IPS-NIHi7 (cell line): ENCODE data around the gene MAP7.
A peak's percentile ranks its signal among the peaks of the same experiment; 100 is the strongest.
"Not testable (repeated sequence)": the region's sequence is repeated elsewhere in the genome, so short reads cannot be mapped to it uniquely, and the experiment has no call there.

Experiments
- DNase-seq: peaks from one replicate; pipeline ENCODE4 v3.0.0; 2012; ENCODE audit warnings: mixed read lengths; ENCODE audit errors: extremely low spot score

Gene MAP7

DNA sequence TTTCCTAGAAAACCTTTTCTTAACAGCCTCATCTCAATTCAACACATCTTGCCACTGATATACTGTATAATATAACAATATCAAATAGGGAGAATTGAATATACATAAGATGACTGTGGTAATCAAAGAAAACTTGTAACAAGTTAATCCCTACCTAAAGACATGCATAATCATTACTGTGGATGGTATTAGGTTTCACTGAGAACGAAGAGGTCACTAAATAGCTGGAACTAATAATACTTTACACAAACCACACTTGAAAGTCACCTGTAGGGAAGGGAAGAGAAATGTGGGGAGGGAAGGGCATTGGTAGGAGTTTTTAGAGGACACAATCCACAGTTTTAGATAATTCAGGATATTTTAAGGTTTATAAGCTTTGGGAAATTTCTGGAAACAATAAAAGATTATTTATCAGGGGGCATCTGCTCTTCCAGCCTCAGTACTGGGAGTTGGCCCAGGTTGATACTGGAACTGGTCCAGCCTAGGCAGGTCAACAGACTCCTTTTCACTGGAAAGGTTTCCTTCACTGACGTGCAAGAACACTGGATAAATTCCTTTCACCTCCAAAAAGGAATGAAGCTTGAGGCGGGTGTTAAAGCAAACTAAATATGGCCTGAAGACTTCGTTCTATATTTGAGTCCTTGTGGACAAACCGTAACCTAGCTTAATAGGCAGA lies 44.0 kb downstream of the MAP7 start:
- no peak for DNase-seq

- no peak for DNase-seq
Measured at GRCh38 chr6:136503303-136504029, 46.8 kb downstream of the MAP7 start.

DNA sequence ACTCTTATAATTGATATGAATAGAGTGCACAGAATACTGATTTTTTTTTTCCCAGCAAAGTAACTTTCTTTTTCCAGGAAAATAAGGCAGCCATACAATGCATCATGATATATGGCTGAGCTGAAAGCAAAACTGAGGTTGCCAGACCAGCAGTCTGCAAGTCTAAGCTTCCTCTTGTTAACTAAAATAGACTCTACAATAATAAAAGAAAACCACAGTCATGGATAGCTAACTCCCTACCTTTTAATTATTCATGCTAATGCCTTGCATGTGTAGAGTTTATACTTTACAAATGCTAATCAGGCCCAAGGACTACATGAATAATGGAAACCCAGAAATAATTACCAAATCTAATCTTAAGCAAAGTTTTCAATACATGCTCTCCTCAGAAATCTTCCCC lies 47.4 kb downstream of the MAP7 start:
- no peak for DNase-seq

DNA sequence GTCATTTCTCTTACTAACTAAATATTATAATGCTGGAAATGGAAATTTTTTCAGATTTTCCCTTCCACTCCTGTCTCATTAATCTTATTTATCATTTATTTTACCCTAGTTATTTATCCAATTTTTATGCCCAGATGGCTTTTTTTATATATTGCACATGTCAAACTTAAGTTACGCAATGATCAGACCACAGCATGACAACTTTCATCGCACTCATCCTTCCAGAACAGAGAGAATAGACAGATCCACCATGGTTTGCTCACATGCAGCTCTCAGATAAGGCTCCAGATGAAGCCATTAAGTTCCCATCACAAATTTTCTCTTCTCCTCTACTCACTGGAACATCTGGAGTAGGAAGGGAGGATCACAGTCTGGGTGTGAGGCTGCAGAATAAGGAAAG lies 48.7 kb downstream of the MAP7 start:
- DNase-seq: no peak

- peak; percentile 24 for DNase-seq
Measured at GRCh38 chr6:136501096-136501495, 49.1 kb downstream of the MAP7 start.

GRCh38 chr6:136500414-136500813 lies 49.8 kb downstream of the MAP7 start:
- no peak for DNase-seq

DNA sequence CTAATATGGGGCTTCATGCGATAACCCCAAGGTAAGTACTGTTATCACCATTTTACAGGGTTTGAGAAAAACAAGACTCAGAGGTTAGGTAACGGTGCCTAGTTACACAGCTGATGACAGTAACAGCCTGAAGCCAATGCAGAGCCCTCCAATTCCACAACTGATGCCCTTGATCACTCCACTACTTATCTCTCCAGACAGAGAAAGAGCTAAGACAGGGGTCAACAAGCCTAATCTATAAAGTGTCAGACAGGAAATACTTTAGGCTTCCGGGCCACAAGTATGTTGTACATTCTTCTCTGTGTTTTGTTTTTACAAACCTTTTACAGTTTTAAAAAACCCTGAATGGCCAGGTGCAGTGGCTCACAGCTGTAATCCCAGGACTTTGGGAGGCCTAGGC lies 50.9 kb downstream of the MAP7 start:
- DNase-seq: no peak

DNA sequence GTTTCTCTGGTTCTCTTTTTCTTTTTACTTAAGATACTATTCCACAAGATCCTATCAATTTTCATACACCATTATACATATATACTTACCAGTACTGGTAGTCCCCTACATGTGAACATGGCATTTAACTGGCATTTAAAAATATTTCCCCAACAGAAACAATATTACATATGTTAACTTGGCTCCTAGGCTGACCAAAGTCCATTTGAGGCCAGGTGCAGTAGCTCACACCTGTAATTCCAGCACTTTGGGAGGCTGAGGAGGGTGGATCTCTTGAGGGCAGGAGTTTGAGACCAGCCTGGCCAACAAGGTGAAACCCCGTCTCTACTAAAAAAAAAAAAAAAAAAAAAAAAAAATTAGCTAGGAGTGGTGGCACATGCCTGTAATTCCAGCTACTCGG lies 53.8 kb downstream of the MAP7 start:
- not testable (repeated sequence) for DNase-seq

DNA sequence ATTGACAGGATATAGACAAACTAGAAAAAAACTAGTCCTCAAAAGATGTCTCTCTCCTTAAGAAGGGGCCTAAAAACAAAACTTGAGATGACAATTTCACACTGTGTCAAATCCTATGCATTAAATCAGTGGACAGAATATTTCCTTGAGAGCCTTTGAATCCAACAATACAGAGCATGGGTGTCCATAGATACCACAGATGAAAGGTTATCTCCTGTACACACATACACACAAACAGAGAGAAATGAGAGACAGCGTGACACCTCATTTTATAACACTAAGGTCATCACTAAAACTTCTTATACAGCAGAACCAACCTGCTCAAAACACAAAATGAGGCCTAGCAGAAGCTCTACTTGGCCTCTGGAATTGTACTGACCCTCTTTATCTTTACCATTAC lies 55.5 kb downstream of the MAP7 start:
- no peak for DNase-seq

DNA sequence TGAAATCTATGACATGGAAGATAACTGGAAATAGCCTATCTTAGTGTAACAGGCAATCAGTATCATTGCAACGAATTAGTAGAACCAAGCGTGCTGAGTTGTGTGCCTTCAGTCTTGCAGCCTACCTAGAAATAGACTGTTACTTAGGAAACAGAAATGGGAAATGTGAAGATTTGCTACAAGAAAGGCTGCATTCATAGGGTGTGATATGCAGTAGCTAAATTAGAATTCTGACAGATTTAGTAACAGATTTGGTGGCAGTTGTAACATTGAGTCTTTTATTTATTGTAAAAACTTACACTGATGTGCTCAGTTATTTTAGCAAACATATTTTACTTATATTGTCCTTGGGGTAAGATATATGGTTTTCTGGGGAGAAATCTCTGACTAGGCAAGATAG lies 56.2 kb downstream of the MAP7 start:
- no peak for DNase-seq

GRCh38 chr6:136492409-136492808 lies 57.8 kb downstream of the MAP7 start:
- no peak for DNase-seq

GRCh38 chr6:136491754-136492153 lies 58.5 kb downstream of the MAP7 start:
- no peak for DNase-seq

- no peak for DNase-seq
Measured at GRCh38 chr6:136491251-136491650, 59.0 kb downstream of the MAP7 start.

DNA sequence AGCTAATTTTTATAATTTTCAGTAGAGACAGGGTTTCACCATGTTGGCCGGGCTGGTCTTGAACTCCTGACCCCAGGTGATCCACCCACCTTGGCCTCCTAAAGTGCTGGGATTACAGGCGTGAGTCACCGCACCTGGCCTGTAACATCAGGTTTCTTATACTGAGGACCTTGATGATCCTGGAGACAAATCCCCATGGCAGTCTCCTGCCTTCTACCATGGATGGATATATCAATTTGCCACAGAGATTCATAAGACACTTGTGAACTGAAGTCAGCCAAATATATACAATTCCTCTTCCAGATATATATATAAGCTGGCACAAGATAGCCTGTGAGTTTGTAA lies 60.6 kb downstream of the MAP7 start:
- not testable (repeated sequence) for DNase-seq

GRCh38 chr6:136487759-136488425 lies 62.3 kb downstream of the MAP7 start:
- no peak for DNase-seq

GRCh38 chr6:136486357-136486756 lies 63.9 kb downstream of the MAP7 start:
- no peak for DNase-seq

- DNase-seq: no peak
Measured at GRCh38 chr6:136483906-136484305, 66.3 kb downstream of the MAP7 start.

- not testable (repeated sequence) for DNase-seq
Measured at GRCh38 chr6:136483005-136483404, 67.2 kb downstream of the MAP7 start.

DNA sequence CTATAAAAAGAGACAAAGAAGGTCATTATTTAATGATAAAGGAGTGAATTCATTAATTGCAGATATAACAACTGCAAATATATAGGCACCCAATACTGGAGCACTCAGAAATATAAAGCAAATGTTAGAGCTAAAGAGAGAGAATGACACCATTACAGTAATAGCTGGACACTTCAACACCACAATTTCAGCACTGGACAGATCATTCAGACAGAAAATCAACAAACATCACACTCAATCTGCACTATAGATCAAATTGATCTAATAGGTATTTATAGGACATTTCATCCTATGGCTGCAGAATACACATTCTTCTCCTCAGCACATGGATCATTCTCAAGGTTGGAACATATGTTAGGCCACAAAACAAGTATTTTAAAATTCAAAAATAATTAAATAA lies 72.7 kb downstream of the MAP7 start:
- DNase-seq: no peak

DNA sequence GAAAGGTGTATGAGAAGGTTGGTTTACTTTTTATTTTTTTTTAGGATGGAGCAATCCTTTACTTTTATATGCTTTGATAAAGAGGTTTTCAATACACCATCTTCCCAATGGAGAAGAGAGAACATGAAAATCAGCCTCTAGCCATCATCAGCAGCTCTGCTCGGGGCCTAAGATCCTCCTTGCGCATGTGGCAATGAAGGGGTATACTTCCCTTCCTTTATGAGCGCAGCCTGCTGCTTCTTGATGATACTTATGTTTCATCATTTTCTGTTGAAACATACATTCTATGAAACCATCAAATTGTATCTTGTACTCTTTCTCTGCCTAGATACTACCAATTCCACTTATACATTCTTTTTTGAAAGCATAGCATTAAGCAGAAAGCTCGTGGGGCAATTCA lies 74.5 kb downstream of the MAP7 start:
- DNase-seq: no peak

- no peak for DNase-seq
Measured at GRCh38 chr6:136474241-136474640, 76.0 kb downstream of the MAP7 start.

GRCh38 chr6:136471922-136472321 lies 78.3 kb downstream of the MAP7 start:
- DNase-seq: no peak

DNA sequence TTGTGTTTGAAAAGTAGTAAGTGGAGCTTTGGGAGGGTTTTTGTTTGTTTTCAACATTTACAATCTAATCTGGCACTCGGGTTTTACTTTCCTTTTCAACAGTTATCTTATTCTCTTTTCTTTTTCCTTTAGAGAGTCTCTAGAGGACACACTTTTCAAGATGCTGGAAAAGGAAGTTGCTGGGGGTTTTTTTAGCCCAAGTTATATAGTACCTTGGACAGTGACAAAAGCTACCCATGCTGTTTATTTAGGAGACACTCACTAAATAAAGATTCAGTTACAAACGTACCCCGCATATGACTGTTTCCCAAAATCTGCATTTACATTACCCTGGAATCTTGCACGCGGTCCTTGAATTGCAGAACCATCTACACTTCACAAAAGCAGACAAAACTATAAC lies 78.8 kb downstream of the MAP7 start:
- no peak for DNase-seq
